ENCODE measurements around the gene PDE6D. TPM values are rescaled to one million over a fixed set of nuclear protein-coding genes. Genes with fewer than 3 reads are reported as not detected.
"Not testable (repeated sequence)": the region's sequence is repeated elsewhere in the genome, so short reads cannot be mapped to it uniquely, and the experiment has no call there.

PDE6D gene
- total RNA-seq, 1 experiment from 2014 or later: 31.4 TPM

DNA sequence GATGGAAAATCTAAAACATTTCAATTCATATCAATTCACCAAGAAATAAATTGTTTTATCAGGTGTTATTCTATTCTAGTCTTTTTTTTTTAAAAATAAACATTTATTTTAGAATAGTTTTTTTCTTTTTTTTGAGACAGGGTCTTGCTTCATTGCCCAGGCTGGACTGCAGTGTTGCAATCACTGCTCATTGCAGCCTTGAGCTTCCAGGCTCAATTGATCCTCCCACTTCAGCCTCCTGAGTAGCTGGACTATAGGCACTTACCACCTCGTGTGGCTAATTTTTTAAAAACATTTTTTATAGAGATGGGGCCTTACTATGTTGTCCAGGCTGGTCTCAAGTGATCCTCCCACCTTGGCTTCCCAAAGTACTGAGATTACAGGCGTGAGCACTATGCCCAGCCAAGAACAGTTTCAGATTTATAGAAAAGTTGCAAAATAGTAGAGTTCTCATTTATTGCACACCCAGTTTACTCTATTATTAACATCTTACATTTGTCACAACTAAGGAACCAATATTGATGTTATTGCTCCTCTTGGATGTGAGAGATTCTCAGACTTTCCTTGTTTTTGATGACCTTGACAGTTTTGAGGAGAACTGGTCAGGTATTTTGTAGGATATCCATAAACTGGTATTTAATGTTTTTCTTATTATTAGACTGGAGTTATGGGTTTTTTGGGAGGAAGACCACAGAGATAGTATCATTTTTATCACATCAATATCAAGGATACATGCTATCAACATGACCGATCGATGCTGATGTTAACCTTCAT, 29.9 kb downstream of the PDE6D start:
- Histone ChIP-seq H3K27me3 (ENCODE audit: control insufficient read depth, insufficient read depth, low read length) (no peaks in the 10 kb centered on the region), H3K4me1 (ENCODE audit: control insufficient read depth, insufficient read depth, low read length) (no peaks in the 10 kb centered on the region), H3K36me3 (ENCODE audit: control insufficient read depth, insufficient read depth, low read length) (0 out of 2 replicates have a peak, but pooled peaks cover 2% of the 10 kb centered on the region), H3K9me3 (ENCODE audit: control insufficient read depth, insufficient read depth, low read depth, low read length) (no peaks in the 10 kb centered on the region), H3K4me3 (ENCODE audit: low read depth in 2 of 2, low read length in 2 of 2) (no peak overlapping the region), H3K27ac (ENCODE audit: low read length) (no peak overlapping the region)
- TF ChIP-seq POLR2AphosphoS5 (IDR thresholded peaks at IDR 0.05; ENCODE audit: low read depth, low read length) (no peak), SIN3A (IDR thresholded peaks at IDR 0.05; ENCODE audit: borderline replicate concordance, insufficient read depth, low read depth, low read length) (no peak), TCF7L2 (IDR thresholded peaks at IDR 0.05; ENCODE audit: low read depth, low read length) (no peak)
- TF ChIP-seq, protein P1, sequence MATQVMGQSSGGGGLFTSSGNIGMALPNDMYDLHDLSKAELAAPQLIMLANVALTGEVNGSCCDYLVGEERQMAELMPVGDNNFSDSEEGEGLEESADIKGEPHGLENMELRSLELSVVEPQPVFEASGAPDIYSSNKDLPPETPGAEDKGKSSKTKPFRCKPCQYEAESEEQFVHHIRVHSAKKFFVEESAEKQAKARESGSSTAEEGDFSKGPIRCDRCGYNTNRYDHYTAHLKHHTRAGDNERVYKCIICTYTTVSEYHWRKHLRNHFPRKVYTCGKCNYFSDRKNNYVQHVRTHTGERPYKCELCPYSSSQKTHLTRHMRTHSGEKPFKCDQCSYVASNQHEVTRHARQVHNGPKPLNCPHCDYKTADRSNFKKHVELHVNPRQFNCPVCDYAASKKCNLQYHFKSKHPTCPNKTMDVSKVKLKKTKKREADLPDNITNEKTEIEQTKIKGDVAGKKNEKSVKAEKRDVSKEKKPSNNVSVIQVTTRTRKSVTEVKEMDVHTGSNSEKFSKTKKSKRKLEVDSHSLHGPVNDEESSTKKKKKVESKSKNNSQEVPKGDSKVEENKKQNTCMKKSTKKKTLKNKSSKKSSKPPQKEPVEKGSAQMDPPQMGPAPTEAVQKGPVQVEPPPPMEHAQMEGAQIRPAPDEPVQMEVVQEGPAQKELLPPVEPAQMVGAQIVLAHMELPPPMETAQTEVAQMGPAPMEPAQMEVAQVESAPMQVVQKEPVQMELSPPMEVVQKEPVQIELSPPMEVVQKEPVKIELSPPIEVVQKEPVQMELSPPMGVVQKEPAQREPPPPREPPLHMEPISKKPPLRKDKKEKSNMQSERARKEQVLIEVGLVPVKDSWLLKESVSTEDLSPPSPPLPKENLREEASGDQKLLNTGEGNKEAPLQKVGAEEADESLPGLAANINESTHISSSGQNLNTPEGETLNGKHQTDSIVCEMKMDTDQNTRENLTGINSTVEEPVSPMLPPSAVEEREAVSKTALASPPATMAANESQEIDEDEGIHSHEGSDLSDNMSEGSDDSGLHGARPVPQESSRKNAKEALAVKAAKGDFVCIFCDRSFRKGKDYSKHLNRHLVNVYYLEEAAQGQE (IDR thresholded peaks at IDR 0.05; ENCODE audit: insufficient read depth in 1 of 2, low read depth in 2 of 2, low read length in 1 of 2): no peak
- TF ChIP-seq, protein P2, sequence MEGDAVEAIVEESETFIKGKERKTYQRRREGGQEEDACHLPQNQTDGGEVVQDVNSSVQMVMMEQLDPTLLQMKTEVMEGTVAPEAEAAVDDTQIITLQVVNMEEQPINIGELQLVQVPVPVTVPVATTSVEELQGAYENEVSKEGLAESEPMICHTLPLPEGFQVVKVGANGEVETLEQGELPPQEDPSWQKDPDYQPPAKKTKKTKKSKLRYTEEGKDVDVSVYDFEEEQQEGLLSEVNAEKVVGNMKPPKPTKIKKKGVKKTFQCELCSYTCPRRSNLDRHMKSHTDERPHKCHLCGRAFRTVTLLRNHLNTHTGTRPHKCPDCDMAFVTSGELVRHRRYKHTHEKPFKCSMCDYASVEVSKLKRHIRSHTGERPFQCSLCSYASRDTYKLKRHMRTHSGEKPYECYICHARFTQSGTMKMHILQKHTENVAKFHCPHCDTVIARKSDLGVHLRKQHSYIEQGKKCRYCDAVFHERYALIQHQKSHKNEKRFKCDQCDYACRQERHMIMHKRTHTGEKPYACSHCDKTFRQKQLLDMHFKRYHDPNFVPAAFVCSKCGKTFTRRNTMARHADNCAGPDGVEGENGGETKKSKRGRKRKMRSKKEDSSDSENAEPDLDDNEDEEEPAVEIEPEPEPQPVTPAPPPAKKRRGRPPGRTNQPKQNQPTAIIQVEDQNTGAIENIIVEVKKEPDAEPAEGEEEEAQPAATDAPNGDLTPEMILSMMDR (IDR thresholded peaks at IDR 0.05): no peak
- no peak for ATAC-seq
- POLR2A ChIA-PET: no interaction called here
- BruUV-seq (replicated peaks): no TSS peak
- DNase-seq (ENCODE audit: low read depth, low spot score): no peak
- intact Hi-C loops (cut with micrococcal nuclease; ENCODE audit: unreplicated experiment): no loop called here
- CTCF ChIA-PET: interaction anchor here (0.6 kb wide), 1 partner anchor 182 kb away, joined by 7 read pairs; no protein-coding TSS in a partner anchor
- in situ Hi-C loops (cut with HindIII; ENCODE audit: low pct_unique_long_range_greater_than_20kb, low sequenced_read_pairs): no loop called here

DNA sequence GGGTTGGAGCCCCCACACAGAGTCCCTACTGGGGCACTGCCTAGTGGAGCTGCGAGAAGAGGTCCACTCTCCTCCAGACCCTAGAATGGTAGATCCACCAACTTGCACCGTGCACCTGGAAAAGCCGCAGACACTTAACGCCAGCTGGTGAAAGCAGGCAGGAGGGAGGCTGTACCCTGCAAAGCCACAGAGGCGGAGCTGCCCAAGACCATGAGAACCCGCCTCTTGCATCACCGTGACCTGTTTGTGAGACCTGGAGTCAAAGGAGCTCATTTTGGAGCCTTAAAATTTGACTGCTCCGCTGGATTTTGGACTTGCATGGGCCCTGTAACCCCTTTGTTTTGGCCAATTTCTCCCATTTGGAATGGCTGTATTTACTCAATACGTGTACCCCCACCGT, 32.1 kb downstream of the PDE6D start:
- H3K4me1 ChIP-seq (ENCODE audit: control insufficient read depth, insufficient read depth, low read length); H3K27ac ChIP-seq (ENCODE audit: low read length); intact Hi-C loops (cut with micrococcal nuclease; ENCODE audit: unreplicated experiment); in situ Hi-C loops (cut with HindIII; ENCODE audit: low pct_unique_long_range_greater_than_20kb, low sequenced_read_pairs); POLR2A ChIA-PET; H3K36me3 ChIP-seq (ENCODE audit: control insufficient read depth, insufficient read depth, low read length); H3K9me3 ChIP-seq (ENCODE audit: control insufficient read depth, insufficient read depth, low read depth, low read length); ATAC-seq; CTCF ChIA-PET; H3K27me3 ChIP-seq (ENCODE audit: control insufficient read depth, insufficient read depth, low read length); DNase-seq (ENCODE audit: low read depth, low spot score); BruUV-seq (replicated peaks); H3K4me3 ChIP-seq (ENCODE audit: low read depth in 2 of 2, low read length in 2 of 2): not testable (repeated sequence)

DNA sequence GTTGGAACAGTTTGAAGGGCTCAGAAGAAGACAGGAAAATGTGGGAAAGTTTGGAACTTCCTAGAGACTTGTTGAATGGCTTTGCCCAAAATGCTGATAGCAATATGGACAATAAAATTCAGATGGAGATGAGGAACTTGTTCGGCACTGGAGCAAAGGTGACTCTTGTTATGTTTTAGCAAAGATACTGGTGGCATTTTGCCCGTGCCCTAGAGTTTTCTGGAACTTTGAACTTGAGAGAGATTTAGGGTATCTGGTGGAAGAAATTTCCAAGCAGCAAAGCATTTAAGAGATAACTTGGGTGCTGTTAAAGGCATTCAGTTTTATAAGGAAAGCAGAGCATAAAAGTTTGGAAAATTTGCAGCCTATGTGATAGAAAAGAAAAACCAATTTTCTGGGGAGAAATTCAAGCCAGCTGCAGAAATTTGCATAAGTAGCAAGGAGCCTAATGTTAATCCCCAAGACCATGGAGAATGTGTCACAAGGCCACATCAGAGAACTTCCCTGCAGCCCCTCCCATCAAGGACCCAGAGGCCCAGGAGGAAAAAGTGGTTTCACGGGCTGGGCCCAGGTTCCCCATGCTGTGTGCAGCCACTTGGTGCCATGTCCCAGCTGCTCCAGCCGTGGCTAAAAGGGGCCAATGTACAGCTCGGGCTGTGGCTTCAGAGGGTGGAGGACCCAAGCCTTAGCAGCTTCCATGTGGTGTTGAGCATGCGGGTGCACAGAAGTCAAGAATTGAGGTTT, 32.8 kb downstream of the PDE6D start:
- H3K27ac ChIP-seq (ENCODE audit: low read length); in situ Hi-C loops (cut with HindIII; ENCODE audit: low pct_unique_long_range_greater_than_20kb, low sequenced_read_pairs); POLR2A ChIA-PET; BruUV-seq (replicated peaks); intact Hi-C loops (cut with micrococcal nuclease; ENCODE audit: unreplicated experiment); H3K9me3 ChIP-seq (ENCODE audit: control insufficient read depth, insufficient read depth, low read depth, low read length); ATAC-seq; H3K4me1 ChIP-seq (ENCODE audit: control insufficient read depth, insufficient read depth, low read length); DNase-seq (ENCODE audit: low read depth, low spot score); H3K36me3 ChIP-seq (ENCODE audit: control insufficient read depth, insufficient read depth, low read length); H3K4me3 ChIP-seq (ENCODE audit: low read depth in 2 of 2, low read length in 2 of 2); H3K27me3 ChIP-seq (ENCODE audit: control insufficient read depth, insufficient read depth, low read length): not testable (repeated sequence)
- CTCF ChIA-PET: interaction anchor here (0.7 kb wide), 1 partner anchor 73 kb away, joined by 3 read pairs; no protein-coding TSS in a partner anchor
